ENCODE data around the gene CDYL. TPM values are rescaled to one million over a fixed set of nuclear protein-coding genes. Genes with fewer than 3 reads are reported as not detected.
A peak's percentile ranks its signal among the peaks of the same experiment; 100 is the strongest.

Gene CDYL
- total RNA-seq, 4 donors from 2014 or later = 32.1 to 61.4 (median 39.0) TPM

DNA sequence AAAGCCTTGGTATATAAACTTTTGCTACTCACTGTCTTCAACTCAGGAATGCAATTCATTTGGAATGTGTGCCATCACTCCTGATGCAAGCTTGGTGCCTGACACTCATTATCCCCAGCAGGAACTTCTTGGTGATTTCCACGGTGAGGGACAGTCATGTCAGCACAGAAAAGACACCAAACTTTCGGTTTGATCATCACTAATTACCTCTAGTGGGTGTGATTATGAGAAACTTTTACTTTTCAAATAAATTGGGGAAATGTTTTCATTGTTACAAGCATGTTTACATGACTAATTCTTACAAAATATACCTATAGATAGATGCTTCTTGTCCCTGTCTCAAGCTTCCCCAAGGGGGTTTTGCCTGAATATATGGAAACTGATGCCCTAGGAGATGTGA is 186.7 kb downstream of the CDYL start:
- intact Hi-C loops (cut with DNase I; ENCODE audit: low total_unique reads) = no loop called here
- no peak for TF ChIP-seq POLR2A (IDR thresholded peaks at IDR 0.05)
- TF ChIP-seq, protein P1, sequence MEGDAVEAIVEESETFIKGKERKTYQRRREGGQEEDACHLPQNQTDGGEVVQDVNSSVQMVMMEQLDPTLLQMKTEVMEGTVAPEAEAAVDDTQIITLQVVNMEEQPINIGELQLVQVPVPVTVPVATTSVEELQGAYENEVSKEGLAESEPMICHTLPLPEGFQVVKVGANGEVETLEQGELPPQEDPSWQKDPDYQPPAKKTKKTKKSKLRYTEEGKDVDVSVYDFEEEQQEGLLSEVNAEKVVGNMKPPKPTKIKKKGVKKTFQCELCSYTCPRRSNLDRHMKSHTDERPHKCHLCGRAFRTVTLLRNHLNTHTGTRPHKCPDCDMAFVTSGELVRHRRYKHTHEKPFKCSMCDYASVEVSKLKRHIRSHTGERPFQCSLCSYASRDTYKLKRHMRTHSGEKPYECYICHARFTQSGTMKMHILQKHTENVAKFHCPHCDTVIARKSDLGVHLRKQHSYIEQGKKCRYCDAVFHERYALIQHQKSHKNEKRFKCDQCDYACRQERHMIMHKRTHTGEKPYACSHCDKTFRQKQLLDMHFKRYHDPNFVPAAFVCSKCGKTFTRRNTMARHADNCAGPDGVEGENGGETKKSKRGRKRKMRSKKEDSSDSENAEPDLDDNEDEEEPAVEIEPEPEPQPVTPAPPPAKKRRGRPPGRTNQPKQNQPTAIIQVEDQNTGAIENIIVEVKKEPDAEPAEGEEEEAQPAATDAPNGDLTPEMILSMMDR (IDR thresholded peaks at IDR 0.05) = no peak
- WGBS, 2 donors = 61 to 73% methylated on average over 2 of the region's 2 CpGs
- peak in 1 of 2 donors; percentile 0 for DNase-seq (ENCODE audit: low spot score in 2 of 2)
- no peak overlapping the region for H3K4me3 ChIP-seq (ENCODE audit: low read depth, poor library complexity, severe bottlenecking)

DNA sequence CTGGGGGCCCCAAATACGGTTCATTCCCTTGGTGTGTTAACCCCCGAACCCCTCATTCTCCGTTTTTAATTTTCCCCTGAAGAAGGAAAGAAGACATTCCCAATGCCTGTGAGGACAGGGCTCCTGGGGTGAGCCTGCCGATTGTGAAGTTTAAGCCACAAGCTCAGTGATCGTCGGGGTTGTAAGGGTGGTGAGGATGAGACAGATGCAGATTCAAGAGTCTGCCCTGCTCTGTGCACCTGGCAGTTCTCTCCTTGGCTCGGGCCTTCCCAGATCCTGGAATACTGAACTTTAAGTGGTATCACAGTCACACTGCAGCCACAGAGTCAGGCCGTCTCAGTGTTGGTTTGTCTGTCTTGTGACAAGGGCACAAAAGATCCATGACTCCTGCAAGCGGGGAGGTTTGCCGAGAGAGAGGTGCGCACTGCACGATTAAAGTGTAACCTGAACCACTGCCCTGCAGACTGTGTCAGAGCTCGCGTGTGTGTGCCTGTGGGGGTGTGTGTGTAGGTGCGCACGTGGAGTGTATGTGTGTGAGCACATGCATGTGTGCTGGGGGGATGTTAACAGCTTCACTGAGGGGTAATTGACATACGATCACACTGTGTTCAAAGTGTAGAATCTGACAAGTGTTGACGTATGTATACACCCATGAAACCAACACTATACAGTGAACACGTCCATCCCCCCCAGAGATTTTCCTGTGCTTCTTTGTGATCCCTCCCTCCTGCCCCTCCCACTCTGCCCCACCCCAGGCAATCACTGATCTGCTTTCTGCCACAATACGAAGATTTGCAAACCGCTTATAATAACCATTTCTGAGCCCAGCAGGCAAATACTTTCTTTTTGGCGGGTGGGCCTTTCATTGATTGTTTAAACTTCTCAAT is 188.7 kb downstream of the CDYL start:
- H3K4me3 ChIP-seq (ENCODE audit: low read depth, poor library complexity, severe bottlenecking) = no peak overlapping the region
- 65 to 74% methylated on average over 22 of the region's 22 CpGs for whole genome bisulfite sequencing, 2 donors
- no peak for TF ChIP-seq POLR2A (IDR thresholded peaks at IDR 0.05)
- TF ChIP-seq, protein P1 (IDR thresholded peaks at IDR 0.05) = no peak
- intact Hi-C loops (cut with DNase I; ENCODE audit: low total_unique reads) = no loop called here
- DNase-seq (ENCODE audit: low spot score in 2 of 2) = peak in 1 of 2 donors; percentile 66

DNA sequence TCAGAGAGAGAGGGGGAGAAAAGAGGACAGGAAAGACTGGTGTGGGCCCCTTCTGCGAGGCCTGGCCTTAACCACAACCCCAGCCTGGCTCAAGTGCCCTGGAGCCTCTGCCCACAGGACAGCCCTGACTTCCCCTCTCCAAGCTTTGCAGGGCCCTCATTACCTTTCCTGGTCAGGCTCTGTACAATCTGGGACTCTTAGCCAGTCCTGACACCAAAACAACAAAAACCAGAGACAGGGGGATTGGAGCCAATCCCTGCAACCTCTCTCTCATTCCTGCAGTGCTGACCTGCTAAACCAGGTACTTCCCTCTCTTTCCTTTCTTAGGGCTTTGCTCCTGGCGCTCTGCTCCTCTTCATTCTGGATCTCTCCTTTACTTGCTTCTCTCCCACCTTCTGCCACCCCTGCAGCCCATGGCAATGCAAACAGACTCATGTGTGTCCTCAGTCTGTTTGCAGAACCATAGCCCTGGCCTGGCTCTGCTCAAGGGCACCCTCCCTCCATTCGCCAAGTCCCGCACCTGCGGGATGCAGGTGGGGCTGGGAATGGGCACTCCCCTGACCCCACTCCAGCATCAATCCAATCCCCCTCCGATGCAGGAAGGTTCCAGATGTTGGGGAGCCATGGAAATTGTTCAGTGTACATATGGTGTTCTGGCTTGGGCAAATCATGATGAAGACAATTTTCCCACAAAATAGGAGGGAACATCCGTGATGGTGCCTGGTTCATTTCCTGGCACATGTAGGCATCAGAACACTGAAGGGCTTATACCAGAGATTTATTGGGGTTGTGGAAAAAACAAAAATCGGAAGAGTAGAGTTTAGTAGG is 189.6 kb downstream of the CDYL start:
- intact Hi-C loops (cut with DNase I; ENCODE audit: low total_unique reads) = no loop called here
- WGBS, 2 donors = 83 to 88% methylated on average over 8 of the region's 8 CpGs
- TF ChIP-seq, protein P1 (IDR thresholded peaks at IDR 0.05) = no peak
- DNase-seq (ENCODE audit: low spot score in 2 of 2) = peak in 1 of 2 donors; percentile 53
- H3K4me3 ChIP-seq (ENCODE audit: low read depth, poor library complexity, severe bottlenecking) = no peak overlapping the region

DNA sequence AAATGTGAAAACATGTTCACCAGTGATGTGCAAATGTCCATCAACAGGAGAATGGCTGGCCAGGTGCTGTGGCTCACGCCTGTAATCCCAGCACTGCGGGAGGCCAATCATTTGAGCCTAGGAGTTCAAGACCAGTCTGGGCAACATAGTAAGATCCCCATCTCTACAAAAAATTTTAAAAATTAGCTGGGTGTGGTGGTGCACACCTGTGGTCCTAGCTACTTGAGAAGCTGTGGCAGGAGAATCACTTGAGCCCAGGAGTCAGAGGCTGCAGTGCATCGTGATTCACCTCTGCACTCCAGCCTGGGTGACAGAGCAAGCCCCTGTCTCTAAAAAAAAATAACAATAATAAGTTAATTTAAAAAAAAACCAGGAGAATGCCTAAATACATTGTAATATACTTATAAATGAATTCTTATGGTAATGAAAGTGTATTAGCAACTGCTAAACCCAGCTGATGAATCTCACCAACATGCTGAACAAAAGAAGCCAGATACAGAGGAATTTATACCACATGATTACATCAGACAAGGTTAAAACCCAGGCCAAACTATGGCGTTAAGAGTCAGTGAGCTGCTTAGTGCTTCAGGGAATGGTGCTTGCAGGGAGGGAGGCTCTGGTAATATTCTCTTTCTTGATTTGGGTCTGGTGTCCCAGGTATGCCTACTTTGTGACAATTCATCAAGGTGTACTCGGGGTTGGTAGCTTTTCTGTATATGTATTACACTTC is 191.3 kb downstream of the CDYL start:
- intact Hi-C loops (cut with DNase I; ENCODE audit: low total_unique reads) = no loop called here
- WGBS, 2 donors = 85 to 92% methylated on average over 5 of the region's 5 CpGs

More for the DNA sequence above, 191.3 kb downstream of the CDYL start:
- DNase-seq (ENCODE audit: low spot score in 2 of 2) = peak in 1 of 2 donors; percentile 40
- TF ChIP-seq POLR2A (IDR thresholded peaks at IDR 0.05) = no peak
- TF ChIP-seq, protein P1 (IDR thresholded peaks at IDR 0.05) = no peak
- no peak overlapping the region for H3K4me3 ChIP-seq (ENCODE audit: low read depth, poor library complexity, severe bottlenecking)

Data from lower leg skin (tissue), 4 donors.